B cell (primary cell): ENCODE data around the gene LRP11.

ENCODE experiments used
- EZH2 ChIP-seq: IDR thresholded peaks from 2 replicates; pipeline ENCODE4 v1.6.1; 2012; ENCODE audit warnings: borderline replicate concordance, low read depth, mild to moderate bottlenecking, moderate library complexity, low read length; ENCODE audit not compliant: insufficient read depth, poor library complexity, severe bottlenecking
- TF ChIP-seq, protein P1 (sequence below): fragments of 200-600 bp; IDR thresholded peaks from one replicate; pipeline ENCODE4 v1.8.0; 2022; ENCODE audit warnings: antibody characterized with exemption, mild to moderate bottlenecking

DNA sequence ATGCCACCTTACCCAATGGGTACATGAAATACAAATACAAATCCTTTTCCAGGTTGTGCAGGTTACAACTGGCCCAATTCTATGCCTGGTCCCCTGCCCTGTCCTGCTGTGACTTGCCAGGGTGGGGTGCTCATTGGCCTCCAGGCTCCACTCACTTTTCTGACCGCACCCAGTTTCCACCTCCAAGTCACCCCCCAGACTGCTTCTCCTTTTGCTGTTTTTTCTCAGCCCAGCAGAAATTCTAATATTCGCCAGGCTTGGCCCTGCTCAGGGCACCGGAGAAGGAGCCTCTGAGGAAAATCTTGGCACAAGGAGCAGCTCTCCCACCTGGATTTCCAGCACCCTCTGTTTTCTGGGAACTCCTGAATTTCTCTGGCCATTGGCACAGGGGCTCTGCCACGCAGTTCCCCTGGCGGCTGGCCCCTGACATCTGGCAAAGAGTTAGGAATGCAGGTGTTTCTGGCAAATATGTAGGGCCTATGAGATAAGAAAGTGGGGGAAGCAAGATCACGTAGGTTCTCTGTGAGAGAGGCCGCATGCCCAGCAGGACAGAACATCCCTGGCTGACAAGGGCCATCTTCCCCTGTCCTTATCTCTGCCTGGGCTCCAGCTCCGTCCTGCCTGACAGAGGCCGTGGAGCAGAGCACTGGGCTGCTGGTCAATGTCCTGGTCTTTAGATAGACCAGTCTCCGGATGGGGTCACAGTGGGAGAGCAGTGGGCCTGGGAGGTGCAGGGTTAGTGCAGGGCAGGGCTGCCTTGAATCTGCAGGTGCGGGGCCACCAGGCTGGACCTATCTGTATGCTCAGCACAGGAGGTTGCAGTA lies 36.7 kb upstream of the LRP11 start:
- TF ChIP-seq, protein P1, sequence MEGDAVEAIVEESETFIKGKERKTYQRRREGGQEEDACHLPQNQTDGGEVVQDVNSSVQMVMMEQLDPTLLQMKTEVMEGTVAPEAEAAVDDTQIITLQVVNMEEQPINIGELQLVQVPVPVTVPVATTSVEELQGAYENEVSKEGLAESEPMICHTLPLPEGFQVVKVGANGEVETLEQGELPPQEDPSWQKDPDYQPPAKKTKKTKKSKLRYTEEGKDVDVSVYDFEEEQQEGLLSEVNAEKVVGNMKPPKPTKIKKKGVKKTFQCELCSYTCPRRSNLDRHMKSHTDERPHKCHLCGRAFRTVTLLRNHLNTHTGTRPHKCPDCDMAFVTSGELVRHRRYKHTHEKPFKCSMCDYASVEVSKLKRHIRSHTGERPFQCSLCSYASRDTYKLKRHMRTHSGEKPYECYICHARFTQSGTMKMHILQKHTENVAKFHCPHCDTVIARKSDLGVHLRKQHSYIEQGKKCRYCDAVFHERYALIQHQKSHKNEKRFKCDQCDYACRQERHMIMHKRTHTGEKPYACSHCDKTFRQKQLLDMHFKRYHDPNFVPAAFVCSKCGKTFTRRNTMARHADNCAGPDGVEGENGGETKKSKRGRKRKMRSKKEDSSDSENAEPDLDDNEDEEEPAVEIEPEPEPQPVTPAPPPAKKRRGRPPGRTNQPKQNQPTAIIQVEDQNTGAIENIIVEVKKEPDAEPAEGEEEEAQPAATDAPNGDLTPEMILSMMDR, result no peak
- TF ChIP-seq EZH2, result no peak
